Measurements from ENCODE around the gene BOC.

- no peak for TF ChIP-seq CTCF (conservative IDR thresholded peaks at IDR 0.05; ENCODE audit: low read depth, low read length)
- TF ChIP-seq RFX5 (IDR thresholded peaks at IDR 0.05; ENCODE audit: low read depth, low read length), result no peak
- TF ChIP-seq SMC3 (IDR thresholded peaks at IDR 0.05; ENCODE audit: low read depth, low read length), result no peak
- no peak for TF ChIP-seq CEBPB (IDR thresholded peaks at IDR 0.05; ENCODE audit: low read depth, low read length)
- no peak for TF ChIP-seq RAD21 (IDR thresholded peaks at IDR 0.05; ENCODE audit: low read length)
- TF ChIP-seq MXI1 (IDR thresholded peaks at IDR 0.05; ENCODE audit: borderline replicate concordance, low read depth, low read length), result no peak
- TF ChIP-seq, protein P1, sequence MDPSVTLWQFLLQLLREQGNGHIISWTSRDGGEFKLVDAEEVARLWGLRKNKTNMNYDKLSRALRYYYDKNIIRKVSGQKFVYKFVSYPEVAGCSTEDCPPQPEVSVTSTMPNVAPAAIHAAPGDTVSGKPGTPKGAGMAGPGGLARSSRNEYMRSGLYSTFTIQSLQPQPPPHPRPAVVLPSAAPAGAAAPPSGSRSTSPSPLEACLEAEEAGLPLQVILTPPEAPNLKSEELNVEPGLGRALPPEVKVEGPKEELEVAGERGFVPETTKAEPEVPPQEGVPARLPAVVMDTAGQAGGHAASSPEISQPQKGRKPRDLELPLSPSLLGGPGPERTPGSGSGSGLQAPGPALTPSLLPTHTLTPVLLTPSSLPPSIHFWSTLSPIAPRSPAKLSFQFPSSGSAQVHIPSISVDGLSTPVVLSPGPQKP (IDR thresholded peaks at IDR 0.05; ENCODE audit: borderline replicate concordance, low read depth, low read length), result no peak
- TF ChIP-seq RCOR1 (IDR thresholded peaks at IDR 0.05; ENCODE audit: insufficient replicate concordance, low read length), result no peak
- TF ChIP-seq MAZ (IDR thresholded peaks at IDR 0.05; ENCODE audit: borderline replicate concordance, low read depth, low read length), result no peak
- no peak for TF ChIP-seq POLR2A (IDR thresholded peaks at IDR 0.05; ENCODE audit: low read depth, low read length)
- no peak for TF ChIP-seq MAFK (IDR thresholded peaks at IDR 0.05; ENCODE audit: low read depth, low read length)
- no peak for TF ChIP-seq CHD1 (IDR thresholded peaks at IDR 0.05; ENCODE audit: low read depth, low read length)
- no peak for TF ChIP-seq NFE2L2 (IDR thresholded peaks at IDR 0.05; ENCODE audit: low read depth, low read length)
Observed at GRCh38 chr3:113231827-113232253, 20.5 kb downstream of the BOC start.
